ENCODE measurements around the gene ADCY2.

DNA sequence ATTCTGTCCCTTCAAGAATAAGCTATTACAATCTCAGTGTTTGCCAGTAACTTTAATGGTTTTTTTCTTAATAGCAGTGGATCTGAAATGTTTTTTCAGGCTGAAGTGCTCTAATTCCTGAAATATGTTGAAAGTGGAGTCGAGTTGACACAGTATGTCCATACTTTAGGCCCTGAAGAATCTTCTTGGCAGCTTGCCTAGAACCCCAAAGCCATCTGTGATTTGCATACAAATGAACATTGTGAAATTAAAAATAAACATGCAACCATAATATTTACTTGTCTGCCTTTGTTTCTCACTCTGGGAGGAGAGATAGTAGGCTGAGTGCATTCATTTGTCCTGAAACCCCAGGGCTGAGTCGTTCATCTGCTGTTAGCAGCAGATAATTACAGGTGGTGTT, 152.7 kb downstream of the ADCY2 start:
- no peak for TF ChIP-seq CTCF (optimal IDR thresholded peaks at IDR 0.05 in 1 of 3, IDR thresholded peaks at IDR 0.05 in 1 of 3, conservative IDR thresholded peaks at IDR 0.05 in 1 of 3; ENCODE audit: extremely low read depth in 1 of 3, insufficient read depth in 2 of 3, low read length in 3 of 3)
- TF ChIP-seq EZH2 (IDR thresholded peaks at IDR 0.05; ENCODE audit: low read length): no peak

Data from keratinocyte (primary cell).